ENCODE results near the gene PSMB1.

DNA sequence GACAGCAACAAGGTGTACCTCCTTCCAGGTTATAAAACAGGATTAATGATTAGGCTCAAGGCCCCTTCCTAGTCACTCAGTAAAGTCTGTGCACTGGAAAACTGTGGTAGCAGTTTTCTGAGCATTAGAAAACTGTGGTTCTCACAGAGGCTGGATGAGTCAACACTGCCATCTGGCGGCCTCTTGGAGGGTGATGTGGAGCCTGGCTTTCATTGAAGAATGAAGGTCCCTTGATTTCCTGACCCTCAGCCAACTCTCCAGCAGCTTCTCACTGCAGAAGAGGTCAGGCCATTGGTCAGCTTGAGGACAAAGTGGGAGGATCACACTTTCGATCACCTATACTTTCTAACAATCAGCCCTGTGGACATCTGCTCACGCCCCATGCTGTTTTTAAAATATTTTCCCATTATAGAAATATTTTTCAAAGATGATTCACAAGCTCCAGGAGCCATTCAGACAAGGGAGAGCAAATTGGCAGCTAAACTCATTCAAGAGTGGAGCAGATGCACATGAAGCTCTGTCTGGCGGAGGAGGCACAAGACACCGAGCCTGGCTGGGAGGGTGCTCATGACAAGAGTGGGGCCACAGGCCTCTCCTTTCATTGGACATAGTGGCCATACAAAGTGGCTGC lies 23.2 kb downstream of the PSMB1 start:
- TF ChIP-seq, protein P1, sequence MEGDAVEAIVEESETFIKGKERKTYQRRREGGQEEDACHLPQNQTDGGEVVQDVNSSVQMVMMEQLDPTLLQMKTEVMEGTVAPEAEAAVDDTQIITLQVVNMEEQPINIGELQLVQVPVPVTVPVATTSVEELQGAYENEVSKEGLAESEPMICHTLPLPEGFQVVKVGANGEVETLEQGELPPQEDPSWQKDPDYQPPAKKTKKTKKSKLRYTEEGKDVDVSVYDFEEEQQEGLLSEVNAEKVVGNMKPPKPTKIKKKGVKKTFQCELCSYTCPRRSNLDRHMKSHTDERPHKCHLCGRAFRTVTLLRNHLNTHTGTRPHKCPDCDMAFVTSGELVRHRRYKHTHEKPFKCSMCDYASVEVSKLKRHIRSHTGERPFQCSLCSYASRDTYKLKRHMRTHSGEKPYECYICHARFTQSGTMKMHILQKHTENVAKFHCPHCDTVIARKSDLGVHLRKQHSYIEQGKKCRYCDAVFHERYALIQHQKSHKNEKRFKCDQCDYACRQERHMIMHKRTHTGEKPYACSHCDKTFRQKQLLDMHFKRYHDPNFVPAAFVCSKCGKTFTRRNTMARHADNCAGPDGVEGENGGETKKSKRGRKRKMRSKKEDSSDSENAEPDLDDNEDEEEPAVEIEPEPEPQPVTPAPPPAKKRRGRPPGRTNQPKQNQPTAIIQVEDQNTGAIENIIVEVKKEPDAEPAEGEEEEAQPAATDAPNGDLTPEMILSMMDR (IDR thresholded peaks at IDR 0.05; ENCODE audit: extremely low read depth in 1 of 2, insufficient read depth in 1 of 2, low read depth in 1 of 2, low read length in 2 of 2), result peak; percentile 87 to 90
- no peak for TF ChIP-seq FOS (IDR thresholded peaks at IDR 0.05; ENCODE audit: borderline replicate concordance, insufficient read depth, low read length)
- TF ChIP-seq POLR2A (IDR thresholded peaks at IDR 0.05; ENCODE audit: low read depth, low read length), result no peak
- TF ChIP-seq, protein P2, sequence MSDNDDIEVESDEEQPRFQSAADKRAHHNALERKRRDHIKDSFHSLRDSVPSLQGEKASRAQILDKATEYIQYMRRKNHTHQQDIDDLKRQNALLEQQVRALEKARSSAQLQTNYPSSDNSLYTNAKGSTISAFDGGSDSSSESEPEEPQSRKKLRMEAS (IDR thresholded peaks at IDR 0.05; ENCODE audit: insufficient read depth, insufficient read length), result no peak
- no peak for TF ChIP-seq JUN (IDR thresholded peaks at IDR 0.05; ENCODE audit: borderline replicate concordance, insufficient read depth, insufficient read length, low read depth)
- TF ChIP-seq GATA2 (IDR thresholded peaks at IDR 0.05; ENCODE audit: insufficient read depth, insufficient read length, low read depth, low read length), result no peak
- TF ChIP-seq EZH2 (IDR thresholded peaks at IDR 0.05; ENCODE audit: borderline replicate concordance, low read depth, low read length, severe bottlenecking), result no peak
- TF ChIP-seq POLR2AphosphoS5 (IDR thresholded peaks at IDR 0.05; ENCODE audit: insufficient read depth, low read depth, low read length), result no peak
